WI38 (cell line): ENCODE measurements around the gene TSPAN9.
"Not testable (repeated sequence)": the region's sequence is repeated elsewhere in the genome, so short reads cannot be mapped to it uniquely, and the experiment has no call there.

Experiments used
- H3K4me3 ChIP-seq: 2 replicates; pipeline ENCODE4 v1.5.1; 2011; ENCODE audit warnings: low read depth, mild to moderate bottlenecking, control low read depth, low read length
- CTCF ChIP-seq: IDR thresholded peaks from 2 replicates; pipeline ENCODE4 v1.5.1; 2012; ENCODE audit warnings: low read depth, mild to moderate bottlenecking, control low read depth, low read length

The TSPAN9 gene

GRCh38 chr12:3054374-3054773, 22.8 kb upstream of the TSPAN9 start:
- no peak overlapping the region for H3K4me3 ChIP-seq
- no peak for TF ChIP-seq CTCF

- H3K4me3 ChIP-seq = no peak overlapping the region
- TF ChIP-seq CTCF = no peak
Measured at GRCh38 chr12:3055026-3055703, 22.0 kb upstream of the TSPAN9 start.

GRCh38 chr12:3055704-3056467, 21.3 kb upstream of the TSPAN9 start:
- TF ChIP-seq CTCF = no peak
- H3K4me3 ChIP-seq = no peak overlapping the region

GRCh38 chr12:3061059-3061458, 16.1 kb upstream of the TSPAN9 start:
- H3K4me3 ChIP-seq = no peak overlapping the region
- TF ChIP-seq CTCF = no peak

- no peak overlapping the region for H3K4me3 ChIP-seq
- no peak for TF ChIP-seq CTCF
Measured at GRCh38 chr12:3061501-3062215, 15.5 kb upstream of the TSPAN9 start.

GRCh38 chr12:3065300-3065699, 11.9 kb upstream of the TSPAN9 start:
- TF ChIP-seq CTCF = no peak
- no peak overlapping the region for H3K4me3 ChIP-seq

GRCh38 chr12:3065846-3066245, 11.3 kb upstream of the TSPAN9 start:
- H3K4me3 ChIP-seq = not testable (repeated sequence)
